HG02870 (cell line): ENCODE results near the gene SLC7A8.
A peak's percentile ranks its signal among the peaks of the same experiment; 100 is the strongest.

Experiments used
- ATAC-seq: cut with Tn5 transposase; IDR thresholded peaks from one replicate; pipeline ENCODE4 v1.9.1; 2021; ENCODE audit warnings: mild to moderate bottlenecking, moderate library complexity; ENCODE audit not compliant: unreplicated experiment

Gene SLC7A8

GRCh38 chr14:23097786-23098185 is 85.7 kb downstream of the SLC7A8 start:
- ATAC-seq = no peak

- ATAC-seq = peak; percentile 90
Measured at GRCh38 chr14:23095196-23096108, 88.0 kb downstream of the SLC7A8 start, which contains the start of gene C14orf119. Gene C14orf119, plus strand, starts transcription at chr14:23095505. Its CDS starts 2,154 bp downstream, at chr14:23097659.

GRCh38 chr14:23094666-23095195 is 88.7 kb downstream of the SLC7A8 start, which contains the start of gene ACIN1:
Gene ACIN1, minus strand, starts transcription at chr14:23095136. Its CDS starts 24 bp downstream, at chr14:23095112.
- ATAC-seq = peak; percentile 29

GRCh38 chr14:23093991-23094665 is 89.3 kb downstream of the SLC7A8 start:
- no peak for ATAC-seq

- no peak for ATAC-seq
Measured at GRCh38 chr14:23093526-23093925, 89.9 kb downstream of the SLC7A8 start.

- no peak for ATAC-seq
Measured at GRCh38 chr14:23093104-23093503, 90.4 kb downstream of the SLC7A8 start.

GRCh38 chr14:23091294-23092225 is 91.9 kb downstream of the SLC7A8 start:
- ATAC-seq = no peak

GRCh38 chr14:23090254-23090636 is 93.2 kb downstream of the SLC7A8 start:
- ATAC-seq = no peak

- ATAC-seq = no peak
Measured at GRCh38 chr14:23089498-23090253, 93.8 kb downstream of the SLC7A8 start.

GRCh38 chr14:23086565-23086964 is 96.9 kb downstream of the SLC7A8 start:
- ATAC-seq = no peak

- ATAC-seq = no peak
Measured at GRCh38 chr14:23085458-23085857, 98.0 kb downstream of the SLC7A8 start.

- no peak for ATAC-seq
Measured at GRCh38 chr14:23080474-23080873, 103.0 kb downstream of the SLC7A8 start.

- ATAC-seq = no peak
Measured at GRCh38 chr14:23079716-23080115, 103.7 kb downstream of the SLC7A8 start.

GRCh38 chr14:23078692-23079116 is 104.8 kb downstream of the SLC7A8 start:
- no peak for ATAC-seq

GRCh38 chr14:23077962-23078361 is 105.5 kb downstream of the SLC7A8 start:
- ATAC-seq = no peak

GRCh38 chr14:23076785-23077408 is 106.6 kb downstream of the SLC7A8 start:
- ATAC-seq = no peak
